Tibial nerve (tissue), 4 donors: ENCODE results near the gene PPM1L. TPM values are rescaled to one million over a fixed set of nuclear protein-coding genes. Genes with fewer than 3 reads are reported as not detected.

Experiments
- DNase-seq, 2 donors: peaks; one replicate each; pipeline ENCODE4 v3.0.0-alpha.2; 2019; ENCODE audit warnings: low spot score in 2 of 2
- H3K27ac ChIP-seq, 4 donors: fragments of 200-600 bp; sonication (generic) in 3 of 4; one replicate each; pipeline ENCODE4 v1.5.1; 2017 to 2019; ENCODE audit warnings: mild to moderate bottlenecking in 1 of 4
- H3K27me3 ChIP-seq, 2 donors: fragments of 200-600 bp; sonication (generic) in 1 of 2; one replicate each; pipeline versions ENCODE4 v1.5.1 to v1.6.0; 2017 to 2019
- H3K36me3 ChIP-seq, 3 donors: fragments of 200-600 bp; sonication (generic); one replicate each; pipeline ENCODE4 v1.5.1; 2018 to 2019
- H3K4me1 ChIP-seq, 4 donors: fragments of 200-600 bp; sonication (generic) in 3 of 4; one replicate each; pipeline ENCODE4 v1.5.1; 2017 to 2019
- H3K4me3 ChIP-seq, 4 donors: fragments of 200-600 bp; sonication (generic) in 3 of 4; one replicate each; pipeline ENCODE4 v1.5.1; 2017 to 2019; ENCODE audit warnings: mild to moderate bottlenecking in 1 of 4, moderate library complexity in 1 of 4
- H3K9me3 ChIP-seq, 4 donors: fragments of 200-600 bp; sonication (generic) in 3 of 4; one replicate each; pipeline ENCODE4 v1.5.1; 2017 to 2019
- CTCF ChIP-seq, 5 experiments: fragments of 200-600 bp in 3 of 5; fragments of 450-650 bp in 2 of 5; sonication (generic) in 3 of 5; IDR thresholded peaks; one replicate each; pipeline ENCODE4 v1.5.1; 2016 to 2019; ENCODE audit warnings: antibody characterized with exemption in 5 of 5, mild to moderate bottlenecking in 3 of 5, moderate library complexity in 2 of 5
- EP300 ChIP-seq, 2 donors: sonication (generic); formaldehyde crosslinking; IDR thresholded peaks; one replicate each; pipeline ENCODE4 v1.6.1; 2017; ENCODE audit warnings: antibody characterized with exemption in 2 of 2, mild to moderate bottlenecking in 1 of 2
- POLR2A ChIP-seq, 2 donors: fragments of 450-650 bp; IDR thresholded peaks; one replicate each; pipeline ENCODE4 v1.6.1; 2017; ENCODE audit warnings: antibody characterized with exemption in 2 of 2, mild to moderate bottlenecking in 2 of 2, moderate library complexity in 2 of 2
- WGBS, 2 donors: methylation state at CpG; one replicate each; pipeline ENCODE4 v1.1.5; 2018; 5-methylcytosine and 5-hydroxymethylcytosine counted together
- total RNA-seq, 4 donors: library from RNA; depleted of rRNA; stranded (reverse); fragments of >200 nt; gene quantifications; one replicate each; pipeline ENCODE4 v1.1.0, GENCODE V29; 2016

PPM1L gene
- total RNA-seq, 4 donors from 2014 or later = 13.2 to 41.0 (median 24.3) TPM

GRCh38 chr3:160837394-160837980 is 81.5 kb downstream of the PPM1L start:
- no peak overlapping the region for H3K27ac ChIP-seq
- H3K36me3 ChIP-seq = no peaks in the 10 kb centered on the region
- H3K4me3 ChIP-seq = no peak overlapping the region
- no peaks in the 10 kb centered on the region for H3K4me1 ChIP-seq
- TF ChIP-seq CTCF (IDR thresholded peaks at IDR 0.05) (no peak), EP300 (IDR thresholded peaks at IDR 0.05) (no peak)
- 22 to 23% methylated on average over 3 of the region's 3 CpGs for WGBS, 2 donors
- peaks cover 0 to 3% (median 0%) of the 10 kb centered on the region in 4 donors for H3K9me3 ChIP-seq
- no peaks in the 10 kb centered on the region for H3K27me3 ChIP-seq
- no peak for DNase-seq

GRCh38 chr3:160840590-160840989 is 84.6 kb downstream of the PPM1L start:
- WGBS, 2 donors = 78 to 86% methylated on average over 2 of the region's 2 CpGs
- no peaks in the 10 kb centered on the region for H3K4me1 ChIP-seq
- TF ChIP-seq POLR2A (IDR thresholded peaks at IDR 0.05) = no peak
- TF ChIP-seq CTCF (IDR thresholded peaks at IDR 0.05) = no peak
- no peak overlapping the region for H3K27ac ChIP-seq
- no peaks in the 10 kb centered on the region for H3K36me3 ChIP-seq
- peaks cover 0 to 3% (median 0%) of the 10 kb centered on the region in 4 donors for H3K9me3 ChIP-seq
- H3K27me3 ChIP-seq = no peaks in the 10 kb centered on the region
- no peak for DNase-seq
- no peak overlapping the region for H3K4me3 ChIP-seq

GRCh38 chr3:160841455-160841854 is 85.4 kb downstream of the PPM1L start:
- Histone ChIP-seq H3K36me3 (no peaks in the 10 kb centered on the region), H3K4me3 (no peak overlapping the region), H3K27ac (no peak overlapping the region), H3K4me1 (no peaks in the 10 kb centered on the region), H3K9me3 (peaks cover 0 to 3% (median 0%) of the 10 kb centered on the region in 4 donors), H3K27me3 (no peaks in the 10 kb centered on the region)
- WGBS, 2 donors = 70 to 74% methylated on average over 1 of the region's 1 CpG
- TF ChIP-seq POLR2A (IDR thresholded peaks at IDR 0.05) = no peak
- DNase-seq = no peak

GRCh38 chr3:160842021-160843005 is 86.3 kb downstream of the PPM1L start:
- H3K4me3 ChIP-seq = no peak overlapping the region
- peaks cover 0 to 3% (median 0%) of the 10 kb centered on the region in 4 donors for H3K9me3 ChIP-seq
- TF ChIP-seq CTCF (IDR thresholded peaks at IDR 0.05) = no peak
- no peak for TF ChIP-seq EP300 (IDR thresholded peaks at IDR 0.05)
- no peak for TF ChIP-seq POLR2A (IDR thresholded peaks at IDR 0.05)
- H3K36me3 ChIP-seq = no peaks in the 10 kb centered on the region
- DNase-seq = no peak
- no peaks in the 10 kb centered on the region for H3K27me3 ChIP-seq
- WGBS, 2 donors = 91 to 92% methylated on average over 3 of the region's 3 CpGs
- H3K27ac ChIP-seq = no peak overlapping the region
- no peaks in the 10 kb centered on the region for H3K4me1 ChIP-seq

GRCh38 chr3:160851629-160852210 is 95.7 kb downstream of the PPM1L start:
- Histone ChIP-seq H3K27me3 (no peaks in the 10 kb centered on the region), H3K4me3 (no peak overlapping the region), H3K9me3 (no peaks in the 10 kb centered on the region), H3K27ac (no peak overlapping the region), H3K36me3 (no peaks in the 10 kb centered on the region), H3K4me1 (peaks cover 0 to 4% (median 0%) of the 10 kb centered on the region in 4 donors)
- no peak for DNase-seq
- TF ChIP-seq CTCF (IDR thresholded peaks at IDR 0.05) = no peak
- TF ChIP-seq EP300 (IDR thresholded peaks at IDR 0.05) = no peak
- no peak for TF ChIP-seq POLR2A (IDR thresholded peaks at IDR 0.05)
- WGBS, 2 donors = 78 to 82% methylated on average over 8 of the region's 8 CpGs
